Activated naive CD8-positive, alpha-beta T cell treated with anti-CD3 and anti-CD28 coated beads, Interleukin-2, amount 50 U/mL, for 24 hours (primary cell): Measurements from ENCODE around the gene PLEKHG3.

Source experiments
- ATAC-seq: fragments of 150-1000 bp; cut with Tn5 transposase; one replicate; pipeline ENCODE4 v1.10.0; 2021
- DNase-seq: peaks from one replicate; pipeline ENCODE4 v3.0.0; 2021
- H3K27ac Mint-ChIP-seq: one replicate; pipeline ENCODE4 v1.8.0; 2021; ENCODE audit warnings: mild to moderate bottlenecking, mixed read lengths
- H3K27me3 Mint-ChIP-seq: one replicate; pipeline ENCODE4 v1.8.0; 2021; ENCODE audit warnings: mixed read lengths
- H3K36me3 Mint-ChIP-seq: one replicate; pipeline ENCODE4 v1.8.0; 2021; ENCODE audit warnings: low read depth, mixed read lengths
- H3K4me1 Mint-ChIP-seq: one replicate; pipeline ENCODE4 v1.8.0; 2021; ENCODE audit warnings: mixed read lengths
- H3K4me3 Mint-ChIP-seq: one replicate; pipeline ENCODE4 v1.8.0; 2021; ENCODE audit warnings: mild to moderate bottlenecking, moderate library complexity, mixed read lengths
- H3K9me3 Mint-ChIP-seq: one replicate; pipeline ENCODE4 v1.8.0; 2021; ENCODE audit warnings: mixed read lengths

Gene PLEKHG3

GRCh38 chr14:64708148-64709004, 4.2 kb downstream of the PLEKHG3 start:
- Mint-ChIP-seq H3K4me3 (no peak overlapping the region), H3K9me3 (peaks cover 9% of the 10 kb centered on the region), H3K4me1 (peaks cover 34% of the 10 kb centered on the region), H3K36me3 (peaks cover 2% of the 10 kb centered on the region), H3K27ac (no peak overlapping the region), H3K27me3 (peaks cover 44% of the 10 kb centered on the region)
- DNase-seq = no peak
- no peak for ATAC-seq

GRCh38 chr14:64709126-64709525, 4.9 kb downstream of the PLEKHG3 start:
- Mint-ChIP-seq H3K36me3 (peaks cover 2% of the 10 kb centered on the region), H3K9me3 (peaks cover 16% of the 10 kb centered on the region), H3K27me3 (peaks cover 39% of the 10 kb centered on the region), H3K4me1 (peaks cover 29% of the 10 kb centered on the region), H3K4me3 (no peak overlapping the region), H3K27ac (no peak overlapping the region)
- DNase-seq (no peak), ATAC-seq (no peak)

- no peak overlapping the region for H3K27ac Mint-ChIP-seq
- H3K4me1 Mint-ChIP-seq = peaks cover 21% of the 10 kb centered on the region
- DNase-seq (no peak), ATAC-seq (no peak)
- H3K27me3 Mint-ChIP-seq = peaks cover 28% of the 10 kb centered on the region
- peaks cover 3% of the 10 kb centered on the region for H3K36me3 Mint-ChIP-seq
- H3K9me3 Mint-ChIP-seq = peaks cover 17% of the 10 kb centered on the region
- H3K4me3 Mint-ChIP-seq = no peak overlapping the region
Observed at GRCh38 chr14:64711039-64711438, 6.8 kb downstream of the PLEKHG3 start.

GRCh38 chr14:64713677-64714076, 9.5 kb downstream of the PLEKHG3 start:
- peaks cover 17% of the 10 kb centered on the region for H3K9me3 Mint-ChIP-seq
- ATAC-seq (no peak), DNase-seq (no peak)
- H3K36me3 Mint-ChIP-seq = peaks cover 3% of the 10 kb centered on the region
- no peak overlapping the region for H3K4me3 Mint-ChIP-seq
- H3K27ac Mint-ChIP-seq = no peak overlapping the region
- peaks cover 17% of the 10 kb centered on the region for H3K27me3 Mint-ChIP-seq
- H3K4me1 Mint-ChIP-seq = peaks cover 27% of the 10 kb centered on the region

GRCh38 chr14:64714432-64715025, 10.3 kb downstream of the PLEKHG3 start:
- H3K27ac Mint-ChIP-seq = no peak overlapping the region
- peaks cover 9% of the 10 kb centered on the region for H3K27me3 Mint-ChIP-seq
- no peak overlapping the region for H3K4me3 Mint-ChIP-seq
- H3K36me3 Mint-ChIP-seq = peaks cover 3% of the 10 kb centered on the region
- H3K4me1 Mint-ChIP-seq = peaks cover 19% of the 10 kb centered on the region
- ATAC-seq (no peak), DNase-seq (no peak)
- peaks cover 17% of the 10 kb centered on the region for H3K9me3 Mint-ChIP-seq

- ATAC-seq (no peak), DNase-seq (no peak)
- Mint-ChIP-seq H3K4me3 (no peak overlapping the region), H3K36me3 (peaks cover 3% of the 10 kb centered on the region), H3K27me3 (peaks cover 9% of the 10 kb centered on the region), H3K4me1 (peaks cover 24% of the 10 kb centered on the region), H3K27ac (no peak overlapping the region), H3K9me3 (peaks cover 17% of the 10 kb centered on the region)
Observed at GRCh38 chr14:64715146-64715627, 11.0 kb downstream of the PLEKHG3 start.

- H3K36me3 Mint-ChIP-seq = peaks cover 3% of the 10 kb centered on the region
- ATAC-seq (no peak), DNase-seq (no peak)
- H3K4me1 Mint-ChIP-seq = peaks cover 26% of the 10 kb centered on the region
- peaks cover 7% of the 10 kb centered on the region for H3K27me3 Mint-ChIP-seq
- H3K9me3 Mint-ChIP-seq = peaks cover 17% of the 10 kb centered on the region
- H3K4me3 Mint-ChIP-seq = no peak overlapping the region
- no peak overlapping the region for H3K27ac Mint-ChIP-seq
Observed at GRCh38 chr14:64715628-64716412, 11.6 kb downstream of the PLEKHG3 start.

- Mint-ChIP-seq H3K27me3 (peaks cover 2% of the 10 kb centered on the region), H3K4me3 (no peak overlapping the region), H3K9me3 (peaks cover 13% of the 10 kb centered on the region), H3K27ac (no peak overlapping the region), H3K4me1 (peaks cover 37% of the 10 kb centered on the region), H3K36me3 (peaks cover 1% of the 10 kb centered on the region)
- DNase-seq = no peak
- no peak for ATAC-seq
Observed at GRCh38 chr14:64717870-64718269, 13.6 kb downstream of the PLEKHG3 start.

GRCh38 chr14:64718762-64719161, 14.5 kb downstream of the PLEKHG3 start:
- Mint-ChIP-seq H3K4me1 (peaks cover 41% of the 10 kb centered on the region), H3K27ac (no peak overlapping the region), H3K27me3 (no peaks in the 10 kb centered on the region), H3K9me3 (peaks cover 5% of the 10 kb centered on the region), H3K4me3 (no peak overlapping the region), H3K36me3 (peaks cover 1% of the 10 kb centered on the region)
- DNase-seq (no peak), ATAC-seq (no peak)

GRCh38 chr14:64719601-64720000, 15.4 kb downstream of the PLEKHG3 start:
- Mint-ChIP-seq H3K4me3 (no peak overlapping the region), H3K27me3 (no peaks in the 10 kb centered on the region), H3K36me3 (no peaks in the 10 kb centered on the region), H3K27ac (no peak overlapping the region), H3K4me1 (peaks cover 50% of the 10 kb centered on the region), H3K9me3 (no peaks in the 10 kb centered on the region)
- ATAC-seq (no peak), DNase-seq (no peak)

- Mint-ChIP-seq H3K4me3 (no peak overlapping the region), H3K9me3 (no peaks in the 10 kb centered on the region), H3K4me1 (peaks cover 50% of the 10 kb centered on the region), H3K27ac (no peak overlapping the region), H3K36me3 (no peaks in the 10 kb centered on the region), H3K27me3 (no peaks in the 10 kb centered on the region)
- ATAC-seq (no peak), DNase-seq (no peak)
Observed at GRCh38 chr14:64720131-64720576, 15.9 kb downstream of the PLEKHG3 start.

GRCh38 chr14:64721391-64721791, 17.2 kb downstream of the PLEKHG3 start:
- peaks cover 47% of the 10 kb centered on the region for H3K4me1 Mint-ChIP-seq
- DNase-seq (no peak), ATAC-seq (no peak)
- no peaks in the 10 kb centered on the region for H3K9me3 Mint-ChIP-seq
- no peaks in the 10 kb centered on the region for H3K27me3 Mint-ChIP-seq
- H3K36me3 Mint-ChIP-seq = no peaks in the 10 kb centered on the region
- H3K27ac Mint-ChIP-seq = no peak overlapping the region
- H3K4me3 Mint-ChIP-seq = no peak overlapping the region

- Mint-ChIP-seq H3K4me3 (no peak overlapping the region), H3K27ac (no peak overlapping the region), H3K9me3 (no peaks in the 10 kb centered on the region), H3K36me3 (no peaks in the 10 kb centered on the region), H3K27me3 (no peaks in the 10 kb centered on the region), H3K4me1 (peaks cover 43% of the 10 kb centered on the region)
- ATAC-seq (no peak), DNase-seq (no peak)
Observed at GRCh38 chr14:64721899-64722298, 17.7 kb downstream of the PLEKHG3 start.

- H3K4me3 Mint-ChIP-seq = no peak overlapping the region
- H3K9me3 Mint-ChIP-seq = no peaks in the 10 kb centered on the region
- ATAC-seq (no peak), DNase-seq (no peak)
- no peaks in the 10 kb centered on the region for H3K36me3 Mint-ChIP-seq
- no peaks in the 10 kb centered on the region for H3K27me3 Mint-ChIP-seq
- H3K4me1 Mint-ChIP-seq = peaks cover 35% of the 10 kb centered on the region
- no peak overlapping the region for H3K27ac Mint-ChIP-seq
Observed at GRCh38 chr14:64722842-64723447, 18.7 kb downstream of the PLEKHG3 start.
